Measurements from ENCODE around the gene L3MBTL2. TPM values are rescaled to one million over a fixed set of nuclear protein-coding genes. Genes with fewer than 3 reads are reported as not detected.
"Not testable (repeated sequence)": the region's sequence is repeated elsewhere in the genome, so short reads cannot be mapped to it uniquely, and the experiment has no call there.

Gene L3MBTL2
- 10 to 100 TPM; 42.2 to 44.2 TPM for total RNA-seq
- 10 to 100 TPM; 27.5 to 39.9 (median 34.0) TPM for polyA plus RNA-seq
- total RNA-seq: 64.9 to 101 (median 84.2) reads per million in 6 experiments

- H3K27me3 Mint-ChIP-seq: peaks cover 0 to 7% (median 3%) of the 10 kb centered on the region in 5 donors
- POLR2A ChIA-PET: no interaction called here
- no peaks in the 10 kb centered on the region for H3K9me3 Mint-ChIP-seq
- ATAC-seq (peak; percentile 100), DNase-seq (peak; percentile 95 to 99 (median 98))
- H3K27ac Mint-ChIP-seq: peak within 1 kb of the TSS; percentile 92 to 97 (median 94)
- peaks cover 0 to 18% (median 0%) of the 10 kb centered on the region in 3 donors for H3K36me3 Mint-ChIP-seq
- peak within 1 kb of the TSS; percentile 91 to 100 (median 96) for H3K4me3 Mint-ChIP-seq
- H3K4me1 Mint-ChIP-seq: peaks cover 11 to 47% (median 40%) of the 10 kb centered on the region in 4 donors
Measured at GRCh38 chr22:41204992-41205900, at the start of gene L3MBTL2. TSS of gene L3MBTL2 (plus strand) at chr22:41205312. CDS start at chr22:41205363, 51 bp downstream.

DNA sequence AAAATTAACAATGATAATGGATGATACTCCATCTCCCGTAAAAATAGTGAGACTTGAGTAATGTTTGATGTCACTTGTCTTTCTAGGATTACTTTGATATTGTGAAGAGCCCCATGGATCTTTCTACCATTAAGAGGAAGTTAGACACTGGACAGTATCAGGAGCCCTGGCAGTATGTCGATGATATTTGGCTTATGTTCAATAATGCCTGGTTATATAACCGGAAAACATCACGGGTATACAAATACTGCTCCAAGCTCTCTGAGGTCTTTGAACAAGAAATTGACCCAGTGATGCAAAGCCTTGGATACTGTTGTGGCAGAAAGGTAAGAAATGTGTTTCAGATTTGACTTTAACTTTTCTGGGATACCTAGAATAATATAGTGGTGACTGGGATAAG lies 48.0 kb upstream of the L3MBTL2 start:
- ATAC-seq (no peak), DNase-seq (no peak)
- H3K4me3 Mint-ChIP-seq: no peak overlapping the region
- peaks cover 0 to 2% (median 0%) of the 10 kb centered on the region in 4 donors for H3K4me1 Mint-ChIP-seq
- H3K27ac Mint-ChIP-seq: peak overlapping the region in 1 of 10 donors; percentile 19
- peaks cover 3 to 97% (median 30%) of the 10 kb centered on the region in 3 donors for H3K36me3 Mint-ChIP-seq
- no peaks in the 10 kb centered on the region for H3K9me3 Mint-ChIP-seq
- H3K27me3 Mint-ChIP-seq: no peaks in the 10 kb centered on the region
- POLR2A ChIA-PET: interaction anchor here (0.6 to 1.1 kb wide), 2 partner anchors 80 to 922 kb away, joined by 3 to 4 read pairs; partner anchors contain the start of gene SMDT1

GRCh38 chr22:41169157-41169556 lies 36.0 kb upstream of the L3MBTL2 start:
- DNase-seq (no peak), ATAC-seq (no peak)
- POLR2A ChIA-PET: no interaction called here
- H3K27ac Mint-ChIP-seq: peak overlapping the region in 4 of 10 donors; percentile 22 to 81 (median 48)
- H3K4me3 Mint-ChIP-seq: no peak overlapping the region
- H3K9me3 Mint-ChIP-seq: no peaks in the 10 kb centered on the region
- H3K4me1 Mint-ChIP-seq: peaks cover 0 to 3% (median 1%) of the 10 kb centered on the region in 4 donors
- no peaks in the 10 kb centered on the region for H3K27me3 Mint-ChIP-seq
- peaks cover 6 to 91% (median 34%) of the 10 kb centered on the region in 3 donors for H3K36me3 Mint-ChIP-seq

DNA sequence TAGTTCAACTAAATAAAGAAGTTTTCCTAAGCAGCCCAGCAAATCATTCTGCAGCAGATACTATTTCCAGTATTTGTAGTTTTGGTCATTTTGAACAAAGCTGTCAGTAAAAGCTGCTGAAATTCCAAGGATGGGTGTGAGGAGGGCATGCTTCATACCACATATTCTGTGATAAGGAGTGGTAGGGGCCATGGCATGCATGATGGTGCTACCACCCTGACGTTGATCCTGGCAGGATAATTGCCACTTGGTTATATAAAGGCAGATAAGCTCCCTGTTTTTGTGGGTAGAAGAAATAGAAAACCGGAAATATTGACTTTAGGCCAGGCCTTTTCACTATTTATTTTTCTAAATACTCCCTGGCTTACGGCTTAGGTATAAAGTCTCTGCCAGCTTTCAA lies 33.1 kb upstream of the L3MBTL2 start:
- Mint-ChIP-seq H3K4me3 (no peak overlapping the region), H3K36me3 (peaks cover 6 to 94% (median 36%) of the 10 kb centered on the region in 3 donors), H3K27ac (peak overlapping the region in 7 of 10 donors; percentile 4 to 77 (median 67)), H3K27me3 (no peaks in the 10 kb centered on the region), H3K9me3 (no peaks in the 10 kb centered on the region), H3K4me1 (peaks cover 5 to 20% (median 11%) of the 10 kb centered on the region in 4 donors)
- POLR2A ChIA-PET: interaction anchor here (0.7 kb wide), 1 partner anchor 390 kb away, joined by 4 read pairs; no protein-coding TSS in a partner anchor
- DNase-seq (no peak), ATAC-seq (no peak)

DNA sequence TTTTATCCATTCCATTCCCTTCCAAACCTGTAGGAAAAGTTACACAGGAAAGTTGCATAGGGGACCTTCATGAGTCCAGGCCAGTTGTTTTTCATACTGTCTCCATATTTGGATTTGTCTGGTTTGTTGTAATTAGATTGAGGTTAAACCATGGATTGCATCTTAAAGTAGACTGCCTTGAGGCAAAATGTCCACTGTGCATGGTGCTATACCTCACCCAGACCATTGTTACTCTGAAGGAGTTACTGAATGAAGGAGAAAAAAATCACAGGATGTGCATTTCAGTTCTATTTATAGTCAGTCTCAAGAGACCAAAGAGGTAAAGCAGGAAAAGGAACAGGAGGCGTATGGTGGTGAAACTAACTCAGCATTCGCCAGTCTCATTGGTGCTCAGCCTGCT lies 29.6 kb upstream of the L3MBTL2 start:
- Mint-ChIP-seq H3K4me3 (peak overlapping the region in 1 of 10 donors; percentile 3), H3K27ac (peak overlapping the region in 8 of 10 donors; percentile 19 to 80 (median 56)), H3K27me3 (no peaks in the 10 kb centered on the region), H3K4me1 (peaks cover 9 to 20% (median 13%) of the 10 kb centered on the region in 4 donors), H3K36me3 (peaks cover 0 to 86% (median 19%) of the 10 kb centered on the region in 3 donors), H3K9me3 (no peaks in the 10 kb centered on the region)
- POLR2A ChIA-PET: no interaction called here
- DNase-seq (no peak), ATAC-seq (peak; percentile 14 to 20)

DNA sequence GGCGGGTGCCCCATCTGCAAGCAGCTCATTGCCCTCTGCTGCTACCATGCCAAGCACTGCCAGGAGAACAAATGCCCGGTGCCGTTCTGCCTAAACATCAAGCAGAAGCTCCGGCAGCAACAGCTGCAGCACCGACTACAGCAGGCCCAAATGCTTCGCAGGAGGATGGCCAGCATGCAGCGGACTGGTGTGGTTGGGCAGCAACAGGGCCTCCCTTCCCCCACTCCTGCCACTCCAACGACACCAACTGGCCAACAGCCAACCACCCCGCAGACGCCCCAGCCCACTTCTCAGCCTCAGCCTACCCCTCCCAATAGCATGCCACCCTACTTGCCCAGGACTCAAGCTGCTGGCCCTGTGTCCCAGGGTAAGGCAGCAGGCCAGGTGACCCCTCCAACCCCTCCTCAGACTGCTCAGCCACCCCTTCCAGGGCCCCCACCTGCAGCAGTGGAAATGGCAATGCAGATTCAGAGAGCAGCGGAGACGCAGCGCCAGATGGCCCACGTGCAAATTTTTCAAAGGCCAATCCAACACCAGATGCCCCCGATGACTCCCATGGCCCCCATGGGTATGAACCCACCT lies 28.0 kb upstream of the L3MBTL2 start:
- no peak overlapping the region for H3K4me3 Mint-ChIP-seq
- POLR2A ChIA-PET: no interaction called here
- DNase-seq: no peak
- no peaks in the 10 kb centered on the region for H3K9me3 Mint-ChIP-seq
- H3K27ac Mint-ChIP-seq: no peak overlapping the region
- ATAC-seq: no peak
- H3K4me1 Mint-ChIP-seq: peaks cover 12 to 22% (median 15%) of the 10 kb centered on the region in 4 donors
- H3K36me3 Mint-ChIP-seq: peaks cover 0 to 72% (median 18%) of the 10 kb centered on the region in 3 donors
- no peaks in the 10 kb centered on the region for H3K27me3 Mint-ChIP-seq

DNA sequence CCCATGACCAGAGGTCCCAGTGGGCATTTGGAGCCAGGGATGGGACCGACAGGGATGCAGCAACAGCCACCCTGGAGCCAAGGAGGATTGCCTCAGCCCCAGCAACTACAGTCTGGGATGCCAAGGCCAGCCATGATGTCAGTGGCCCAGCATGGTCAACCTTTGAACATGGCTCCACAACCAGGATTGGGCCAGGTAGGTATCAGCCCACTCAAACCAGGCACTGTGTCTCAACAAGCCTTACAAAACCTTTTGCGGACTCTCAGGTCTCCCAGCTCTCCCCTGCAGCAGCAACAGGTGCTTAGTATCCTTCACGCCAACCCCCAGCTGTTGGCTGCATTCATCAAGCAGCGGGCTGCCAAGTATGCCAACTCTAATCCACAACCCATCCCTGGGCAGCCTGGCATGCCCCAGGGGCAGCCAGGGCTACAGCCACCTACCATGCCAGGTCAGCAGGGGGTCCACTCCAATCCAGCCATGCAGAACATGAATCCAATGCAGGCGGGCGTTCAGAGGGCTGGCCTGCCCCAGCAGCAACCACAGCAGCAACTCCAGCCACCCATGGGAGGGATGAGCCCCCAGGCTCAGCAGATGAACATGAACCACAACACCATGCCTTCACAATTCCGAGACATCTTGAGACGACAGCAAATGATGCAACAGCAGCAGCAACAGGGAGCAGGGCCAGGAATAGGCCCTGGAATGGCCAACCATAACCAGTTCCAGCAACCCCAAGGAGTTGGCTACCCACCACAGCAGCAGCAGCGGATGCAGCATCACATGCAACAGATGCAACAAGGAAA lies 27.3 kb upstream of the L3MBTL2 start:
- Mint-ChIP-seq H3K27me3 (no peaks in the 10 kb centered on the region), H3K9me3 (no peaks in the 10 kb centered on the region), H3K4me3 (no peak overlapping the region), H3K36me3 (peaks cover 0 to 65% (median 15%) of the 10 kb centered on the region in 3 donors), H3K4me1 (peaks cover 10 to 22% (median 15%) of the 10 kb centered on the region in 4 donors), H3K27ac (peak overlapping the region in 3 of 10 donors; percentile 25 to 79 (median 76))
- POLR2A ChIA-PET: no interaction called here
- ATAC-seq (no peak), DNase-seq (no peak)

DNA sequence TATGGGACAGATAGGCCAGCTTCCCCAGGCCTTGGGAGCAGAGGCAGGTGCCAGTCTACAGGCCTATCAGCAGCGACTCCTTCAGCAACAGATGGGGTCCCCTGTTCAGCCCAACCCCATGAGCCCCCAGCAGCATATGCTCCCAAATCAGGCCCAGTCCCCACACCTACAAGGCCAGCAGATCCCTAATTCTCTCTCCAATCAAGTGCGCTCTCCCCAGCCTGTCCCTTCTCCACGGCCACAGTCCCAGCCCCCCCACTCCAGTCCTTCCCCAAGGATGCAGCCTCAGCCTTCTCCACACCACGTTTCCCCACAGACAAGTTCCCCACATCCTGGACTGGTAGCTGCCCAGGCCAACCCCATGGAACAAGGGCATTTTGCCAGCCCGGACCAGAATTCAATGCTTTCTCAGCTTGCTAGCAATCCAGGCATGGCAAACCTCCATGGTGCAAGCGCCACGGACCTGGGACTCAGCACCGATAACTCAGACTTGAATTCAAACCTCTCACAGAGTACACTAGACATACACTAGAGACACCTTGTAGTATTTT lies 26.6 kb upstream of the L3MBTL2 start:
- Mint-ChIP-seq H3K4me1 (peaks cover 10 to 20% (median 15%) of the 10 kb centered on the region in 4 donors), H3K27ac (peak overlapping the region in 2 of 10 donors; percentile 53 to 79), H3K27me3 (no peaks in the 10 kb centered on the region), H3K9me3 (no peaks in the 10 kb centered on the region), H3K36me3 (peaks cover 0 to 58% (median 11%) of the 10 kb centered on the region in 3 donors), H3K4me3 (no peak overlapping the region)
- DNase-seq (no peak), ATAC-seq (no peak)
- POLR2A ChIA-PET: no interaction called here

DNA sequence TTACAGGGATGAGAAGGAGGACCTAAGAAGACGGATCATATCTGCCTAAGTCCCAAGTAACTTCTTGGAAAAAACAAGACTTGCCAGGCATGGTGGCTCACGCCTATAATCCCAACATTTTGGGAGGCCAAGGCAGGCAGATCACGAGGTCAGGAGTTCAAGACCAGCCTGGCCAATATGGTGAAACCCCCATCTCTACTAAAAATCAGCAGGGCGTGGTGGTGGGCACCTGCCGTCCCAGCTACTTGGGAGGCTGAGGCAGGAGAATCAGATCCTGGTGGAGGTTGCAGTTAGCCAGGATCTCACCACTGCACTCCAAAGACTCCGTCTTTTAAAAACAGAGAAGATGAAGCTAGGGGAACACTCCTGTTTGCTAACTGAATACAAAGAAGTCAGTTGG lies 24.8 kb upstream of the L3MBTL2 start:
- peak overlapping the region in 2 of 10 donors; percentile 59 to 64 for H3K27ac Mint-ChIP-seq
- H3K36me3 Mint-ChIP-seq: peaks cover 0 to 41% (median 3%) of the 10 kb centered on the region in 3 donors
- ATAC-seq, DNase-seq, H3K27me3 Mint-ChIP-seq, H3K4me3 Mint-ChIP-seq, H3K9me3 Mint-ChIP-seq: not testable (repeated sequence)
- H3K4me1 Mint-ChIP-seq: peaks cover 8 to 12% (median 10%) of the 10 kb centered on the region in 4 donors
- POLR2A ChIA-PET: interaction anchor here (0.6 to 1.5 kb wide), 2 partner anchors 17 to 90 kb away, joined by 3 to 4 read pairs; no protein-coding TSS in a partner anchor

GRCh38 chr22:41180926-41181325 lies 24.2 kb upstream of the L3MBTL2 start:
- no peak overlapping the region for H3K4me3 Mint-ChIP-seq

DNA sequence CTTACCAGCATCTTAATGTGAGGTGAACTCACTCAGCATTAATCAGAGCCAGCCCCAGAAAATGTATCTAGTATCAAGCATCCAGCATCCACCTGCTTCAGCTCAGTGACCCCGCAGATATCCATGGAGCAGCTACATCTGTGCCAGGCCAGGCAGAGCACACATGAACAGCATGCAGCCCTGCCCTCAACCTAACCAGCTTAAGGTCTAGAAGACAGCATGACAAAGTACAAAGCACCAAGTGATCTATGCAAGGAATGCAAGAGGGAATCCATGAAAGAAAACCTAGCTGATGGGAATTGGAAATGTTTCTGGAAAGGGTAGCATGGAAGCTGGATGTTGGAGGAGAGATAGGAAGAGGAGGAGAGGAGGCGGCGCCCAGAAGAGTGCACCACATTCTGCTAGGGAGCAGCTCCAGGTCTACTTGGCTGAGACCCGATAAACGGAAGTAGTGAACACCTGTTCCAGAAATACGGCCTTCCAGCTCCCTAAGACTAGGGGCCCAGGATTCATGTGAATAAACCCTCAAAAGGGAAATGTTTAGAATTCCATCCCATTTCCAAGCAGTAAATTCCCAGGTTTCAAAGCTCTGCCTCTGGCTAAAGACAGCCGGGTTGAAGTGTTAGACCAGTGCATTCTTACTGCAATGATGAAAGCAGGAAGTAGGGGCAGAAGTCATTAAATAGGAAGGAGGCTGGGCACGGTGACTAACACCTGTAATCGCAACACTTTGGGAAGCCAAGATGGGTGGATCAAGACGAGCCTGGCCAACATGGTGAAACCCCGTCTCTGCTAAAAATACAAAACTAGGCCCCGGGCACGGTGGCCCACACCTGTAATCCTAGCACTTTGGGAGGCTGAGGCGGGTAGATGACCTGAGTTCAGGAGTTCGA lies 23.5 kb upstream of the L3MBTL2 start:
- peaks cover 0 to 29% (median 0%) of the 10 kb centered on the region in 3 donors for H3K36me3 Mint-ChIP-seq
- peak overlapping the region in 8 of 10 donors; percentile 38 to 89 (median 61) for H3K27ac Mint-ChIP-seq
- peaks cover 2 to 8% (median 4%) of the 10 kb centered on the region in 4 donors for H3K4me1 Mint-ChIP-seq
- ATAC-seq: no peak
- no peaks in the 10 kb centered on the region for H3K9me3 Mint-ChIP-seq
- POLR2A ChIA-PET: interaction anchor here (1.5 kb wide), 1 partner anchor 15 kb away, joined by 4 read pairs; no protein-coding TSS in a partner anchor
- H3K27me3 Mint-ChIP-seq: no peaks in the 10 kb centered on the region
- DNase-seq: no peak
- peak overlapping the region in 1 of 10 donors; percentile 29 for H3K4me3 Mint-ChIP-seq

More at GRCh38 chr22:41180926-41181325, 24.2 kb upstream of the L3MBTL2 start:
- H3K27ac Mint-ChIP-seq: peak overlapping the region in 8 of 10 donors; percentile 23 to 89 (median 54)
- peaks cover 0 to 35% (median 3%) of the 10 kb centered on the region in 3 donors for H3K36me3 Mint-ChIP-seq
- peaks cover 3 to 8% (median 6%) of the 10 kb centered on the region in 4 donors for H3K4me1 Mint-ChIP-seq
- ATAC-seq: no peak
- DNase-seq: no peak
- no peaks in the 10 kb centered on the region for H3K27me3 Mint-ChIP-seq
- H3K9me3 Mint-ChIP-seq: no peaks in the 10 kb centered on the region
- POLR2A ChIA-PET: interaction anchor here (0.6 to 1.5 kb wide), 2 partner anchors 16 to 91 kb away, joined by 3 to 4 read pairs; no protein-coding TSS in a partner anchor
